NCI-H345 treated with DMSO at 0.1 percent for 48 hours (cell line): ENCODE measurements around the gene HMGB2.
A peak's percentile ranks its signal among the peaks of the same experiment; 100 is the strongest.

Source experiments
- DNase-seq: peaks from one replicate; lab custom pipeline; 2025; ENCODE audit not compliant: unreplicated experiment; lab: John Stamatoyannopoulos, UW

Gene HMGB2

DNA sequence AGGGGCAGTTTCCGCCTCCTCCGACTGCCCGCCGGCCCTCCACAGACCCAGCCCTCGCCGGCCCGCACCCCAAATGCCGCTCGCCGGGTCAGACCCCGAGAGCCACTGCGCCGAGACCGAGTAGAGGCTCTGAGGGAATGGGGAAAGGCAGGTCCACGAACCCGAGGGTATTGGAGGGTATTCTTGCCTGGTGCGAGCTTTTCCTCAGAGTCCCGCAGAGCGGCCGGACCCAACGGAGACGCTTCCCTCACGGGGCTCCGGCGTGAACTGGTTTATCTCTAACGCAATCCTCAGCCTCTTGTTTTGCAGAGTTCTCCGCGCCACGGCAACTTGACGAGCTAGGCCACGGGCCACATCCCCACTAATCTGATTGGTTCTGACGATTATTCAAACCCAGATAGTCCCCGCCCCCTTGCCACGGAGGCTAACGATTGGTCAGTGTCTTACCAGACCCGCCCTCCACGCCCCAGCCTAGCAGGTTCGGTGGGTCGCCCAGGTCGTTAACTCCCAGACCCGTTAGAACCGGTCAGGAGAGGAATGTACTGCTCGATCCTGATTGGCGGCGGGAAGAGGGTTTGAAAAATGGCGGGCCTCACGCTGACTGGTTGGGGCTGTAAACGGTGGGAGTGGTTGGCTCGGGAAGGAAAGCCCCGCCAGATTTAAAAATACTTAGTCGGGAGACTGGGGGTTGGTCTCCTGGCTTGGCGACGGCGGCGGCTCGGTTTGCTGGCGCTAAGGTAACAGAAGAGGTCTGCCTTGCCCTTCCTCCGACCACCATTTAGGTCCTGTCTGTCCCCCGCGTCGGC lies at the start of gene HMGB2:
Gene HMGB2, minus strand, starts transcription at position 274 of the 806 bp plus-strand sequence. CDS start 709 bp downstream, outside the sequence.
- peak; percentile 90 for DNase-seq

DNA sequence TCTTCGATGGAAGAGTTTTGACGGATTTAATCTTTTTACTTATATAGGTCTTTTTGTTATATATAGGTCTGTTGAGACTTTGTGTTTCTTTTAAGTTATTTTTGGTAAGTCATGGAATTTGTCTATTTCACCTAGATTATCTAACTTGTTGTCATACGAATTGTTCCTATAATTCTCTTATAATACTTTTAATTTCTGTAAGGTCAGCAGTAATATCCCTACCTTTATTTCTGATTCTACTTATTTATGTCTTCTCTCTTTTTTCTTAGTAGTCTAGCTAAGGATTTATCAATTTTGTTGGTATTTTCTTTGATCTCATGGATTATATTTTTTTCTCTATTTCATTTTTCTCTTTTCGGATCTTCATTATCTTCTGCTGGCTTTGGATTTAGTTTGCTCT lies 48.2 kb upstream of the HMGB2 start:
- DNase-seq = no peak

GRCh38 chr4:173381610-173382009 lies 47.5 kb upstream of the HMGB2 start:
- DNase-seq = no peak

DNA sequence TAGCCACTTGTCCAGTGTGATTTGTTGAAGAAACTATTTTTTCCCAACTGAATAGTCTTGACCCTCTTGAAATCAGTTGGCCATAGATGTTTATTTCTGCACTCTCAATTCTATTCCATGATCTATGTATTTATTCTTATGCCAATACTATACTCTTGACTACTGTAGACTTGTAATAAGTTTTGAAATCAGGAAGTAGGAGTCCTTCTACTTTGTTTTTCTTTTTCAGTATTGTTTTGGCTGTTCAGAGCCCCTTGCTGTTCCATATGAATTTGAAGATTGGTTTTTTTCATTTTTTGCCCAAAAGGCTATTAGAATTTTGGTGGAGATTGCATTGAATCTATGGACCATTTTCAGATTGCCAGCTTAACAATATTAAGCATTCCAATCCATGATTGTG lies 46.8 kb upstream of the HMGB2 start:
- no peak for DNase-seq

- no peak for DNase-seq
These were observed 45.8 kb upstream of the HMGB2 start for GRCh38 chr4:173379929-173380328.

DNA sequence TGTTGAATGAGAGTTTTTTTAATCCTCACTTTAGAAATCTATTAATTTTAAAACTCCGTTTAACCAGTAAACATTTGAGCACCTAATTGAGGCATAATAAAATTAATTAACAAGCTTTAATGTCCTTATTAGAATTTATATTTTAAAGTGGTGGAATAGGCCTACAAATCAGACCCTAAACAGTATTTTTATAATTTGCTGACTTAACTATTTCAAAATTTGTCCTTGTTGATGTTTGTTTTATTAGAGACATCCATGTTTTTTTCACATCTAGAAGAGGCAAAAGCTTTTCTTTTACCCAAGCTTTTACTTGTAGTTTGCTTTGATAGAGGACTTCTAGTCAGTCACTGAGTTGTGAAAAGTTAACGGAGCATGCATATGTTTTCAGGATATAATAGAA lies 40.4 kb upstream of the HMGB2 start:
- no peak for DNase-seq

DNA sequence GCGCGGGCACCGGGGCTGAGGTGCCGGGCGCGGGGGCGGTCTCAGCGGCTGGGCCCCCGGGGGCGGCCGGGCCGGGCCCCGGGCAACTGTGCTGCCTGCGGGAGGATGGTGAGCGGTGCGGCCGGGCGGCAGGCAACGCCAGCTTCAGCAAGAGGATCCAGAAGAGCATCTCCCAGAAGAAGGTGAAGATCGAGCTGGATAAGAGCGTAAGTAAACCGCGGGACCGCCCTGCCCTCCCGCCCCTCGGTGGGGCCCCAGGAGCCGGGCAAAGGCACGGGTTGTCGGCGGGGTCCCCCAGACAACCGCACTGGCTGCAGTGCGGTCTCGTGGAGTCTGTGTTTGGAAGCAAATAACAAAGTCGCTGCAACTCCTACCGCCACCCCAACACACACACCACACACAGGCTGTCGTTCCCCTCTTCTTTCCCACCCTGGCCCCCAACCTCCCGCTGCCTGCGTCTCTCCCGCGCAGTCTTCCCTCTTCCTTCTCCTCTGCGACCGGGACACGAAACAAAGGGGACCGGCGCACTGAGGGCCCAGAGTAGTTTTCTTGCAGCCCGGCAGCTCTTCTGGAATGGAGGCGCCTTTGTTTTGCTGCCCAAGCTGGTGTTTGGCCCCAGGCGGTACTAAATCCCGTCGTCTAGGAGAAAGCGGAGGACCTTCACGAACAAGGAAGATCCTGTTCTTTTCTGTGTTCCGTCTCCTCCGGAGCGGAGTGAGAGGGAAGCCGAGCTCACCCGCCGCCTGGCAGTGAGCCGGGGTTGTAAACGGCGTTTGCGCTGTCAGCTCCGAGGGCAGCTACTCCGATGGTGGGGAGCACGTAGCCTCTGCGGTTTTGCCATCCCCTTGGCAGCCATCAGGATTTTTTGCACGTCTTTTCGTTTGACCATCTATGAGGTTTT lies 37.4 kb upstream of the HMGB2 start:
- DNase-seq = peak; percentile 28

DNA sequence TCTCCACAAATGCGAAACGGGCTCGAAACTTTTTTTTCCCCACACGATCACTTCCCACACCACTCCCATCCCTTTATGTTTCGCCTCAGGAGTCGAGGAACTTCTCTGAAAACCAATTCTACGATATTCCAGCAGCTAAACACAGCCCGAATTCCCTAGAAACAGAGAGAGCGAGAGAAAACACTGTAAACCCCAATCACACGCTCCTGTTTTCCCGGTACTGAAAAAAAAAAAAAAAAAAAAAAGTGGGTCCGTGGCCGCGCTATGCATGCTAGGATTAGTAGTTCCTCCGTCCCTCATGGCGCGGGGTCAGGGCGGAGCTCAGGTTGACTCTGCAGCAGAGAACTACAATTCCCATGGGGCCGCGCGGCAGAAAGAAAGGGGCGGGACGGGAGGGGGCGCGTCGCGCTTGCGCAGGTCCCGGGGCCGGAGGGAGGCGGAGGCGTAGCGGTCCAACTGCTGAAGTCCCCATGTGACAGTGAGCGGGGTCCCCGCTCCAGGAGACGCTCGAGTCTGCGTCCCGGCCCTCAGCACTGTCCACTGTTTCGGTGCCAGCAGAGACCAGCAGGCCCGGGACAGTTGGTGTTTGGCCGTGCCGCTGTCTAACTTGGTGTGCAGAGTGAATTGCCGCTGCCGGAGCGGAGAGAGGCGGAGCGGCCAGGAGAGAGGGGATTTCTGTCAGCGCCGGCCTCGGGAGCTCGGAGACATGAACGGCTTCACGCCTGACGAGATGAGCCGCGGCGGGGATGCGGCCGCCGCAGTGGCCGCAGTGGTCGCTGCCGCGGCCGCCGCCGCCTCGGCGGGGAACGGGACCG lies 36.5 kb upstream of the HMGB2 start, which contains the start of gene SAP30:
Gene SAP30, plus strand, starts transcription at position 478 of the 815 bp plus-strand sequence. Its CDS starts 229 bp downstream, at position 707.
- peak; percentile 85 for DNase-seq

- DNase-seq = no peak
These were observed 35.9 kb upstream of the HMGB2 start for GRCh38 chr4:173370130-173370476.

GRCh38 chr4:173367946-173368345 lies 33.8 kb upstream of the HMGB2 start:
- no peak for DNase-seq

- no peak for DNase-seq
These were observed 33.1 kb upstream of the HMGB2 start for GRCh38 chr4:173367285-173367684.

DNA sequence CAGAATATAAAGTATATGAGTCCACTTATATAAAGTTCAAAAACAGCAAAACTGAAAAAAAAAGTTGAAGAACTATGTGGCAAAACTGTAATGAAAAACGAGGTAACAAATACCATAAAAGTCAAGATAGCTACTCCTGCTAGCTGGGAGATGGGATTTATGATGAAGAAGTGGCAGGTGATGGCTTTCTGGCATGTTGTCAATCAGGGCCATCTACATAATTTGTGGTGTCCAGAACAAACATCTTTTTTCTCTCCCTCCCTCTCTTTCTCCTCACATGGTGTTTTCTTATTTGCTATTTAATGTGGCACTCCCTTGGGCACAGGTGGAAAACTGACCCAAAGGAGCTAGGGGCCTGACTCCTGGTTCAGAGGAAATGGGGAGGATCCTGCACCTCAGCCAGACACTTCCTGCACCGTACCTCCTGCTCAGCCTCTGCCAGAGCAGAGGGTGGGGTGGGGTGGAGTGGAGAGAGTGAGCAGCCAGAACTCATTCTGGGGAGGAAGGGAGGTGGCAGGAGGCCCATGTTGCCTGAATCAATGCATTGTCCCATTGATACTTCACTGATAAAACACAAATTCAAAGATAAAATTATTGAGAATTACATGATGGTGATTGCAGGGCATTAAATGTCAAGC lies 31.3 kb upstream of the HMGB2 start:
- no peak for DNase-seq

GRCh38 chr4:173362666-173363065 lies 28.5 kb upstream of the HMGB2 start:
- DNase-seq = no peak

GRCh38 chr4:173360587-173361221 lies 26.5 kb upstream of the HMGB2 start:
- DNase-seq = no peak

DNA sequence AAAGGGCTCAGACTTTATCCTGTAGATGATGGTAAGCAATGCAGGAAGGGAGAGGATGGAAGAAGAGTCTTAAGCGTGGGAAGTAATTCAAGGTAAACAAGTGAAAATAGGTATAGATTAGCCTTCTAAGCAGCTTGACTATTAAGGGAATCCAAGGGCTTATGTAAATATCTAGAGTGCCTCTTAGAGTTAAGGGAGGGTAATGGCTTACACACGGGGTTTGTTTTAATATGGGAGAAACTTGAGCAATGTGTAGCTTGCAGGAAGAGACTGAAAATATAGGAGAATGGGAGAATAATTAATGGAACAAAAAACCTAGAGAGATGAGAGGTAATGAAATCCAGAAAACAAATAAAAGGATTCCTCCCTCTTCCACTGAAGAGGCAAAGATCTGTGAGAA lies 23.8 kb upstream of the HMGB2 start:
- DNase-seq = no peak

- no peak for DNase-seq
These were observed 13.3 kb upstream of the HMGB2 start for GRCh38 chr4:173347467-173347866.

DNA sequence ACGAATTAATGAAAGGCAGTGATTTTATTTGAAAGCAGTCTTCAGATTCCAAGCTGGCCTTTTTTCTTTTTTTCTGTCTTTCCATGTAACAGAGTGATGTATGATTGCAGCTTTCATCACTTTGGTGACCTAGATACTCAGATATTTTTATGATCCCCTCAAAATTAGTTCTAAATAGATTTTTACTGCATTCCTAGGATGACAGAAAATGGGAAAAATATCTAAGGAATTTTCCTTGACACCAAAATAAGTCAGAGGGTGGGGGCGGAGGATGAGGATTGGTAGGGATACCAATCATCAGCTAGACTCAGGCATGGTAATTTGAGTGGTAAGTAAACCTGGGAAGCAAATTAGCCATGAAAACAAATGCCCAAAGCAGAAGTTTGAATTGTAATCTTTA lies 11.9 kb upstream of the HMGB2 start:
- DNase-seq = no peak

DNA sequence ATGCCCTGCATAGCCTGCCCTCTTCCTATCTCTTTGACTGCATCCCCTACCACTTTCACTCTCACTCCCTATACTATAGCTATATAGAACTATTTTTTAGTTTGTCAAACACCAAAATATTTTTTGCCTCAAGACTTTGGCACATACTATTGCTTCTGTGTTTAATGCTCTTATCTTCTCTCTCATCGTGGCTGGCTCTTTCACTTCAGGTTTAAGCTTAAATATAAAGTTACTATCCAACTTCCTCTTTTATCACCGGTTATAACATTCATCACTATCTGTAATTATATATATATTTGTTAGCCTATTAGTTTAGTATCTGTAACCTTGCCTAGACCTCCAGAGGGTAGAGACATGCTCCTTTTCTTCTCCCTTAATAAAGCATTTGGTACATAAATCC lies 11.5 kb upstream of the HMGB2 start:
- DNase-seq = no peak

DNA sequence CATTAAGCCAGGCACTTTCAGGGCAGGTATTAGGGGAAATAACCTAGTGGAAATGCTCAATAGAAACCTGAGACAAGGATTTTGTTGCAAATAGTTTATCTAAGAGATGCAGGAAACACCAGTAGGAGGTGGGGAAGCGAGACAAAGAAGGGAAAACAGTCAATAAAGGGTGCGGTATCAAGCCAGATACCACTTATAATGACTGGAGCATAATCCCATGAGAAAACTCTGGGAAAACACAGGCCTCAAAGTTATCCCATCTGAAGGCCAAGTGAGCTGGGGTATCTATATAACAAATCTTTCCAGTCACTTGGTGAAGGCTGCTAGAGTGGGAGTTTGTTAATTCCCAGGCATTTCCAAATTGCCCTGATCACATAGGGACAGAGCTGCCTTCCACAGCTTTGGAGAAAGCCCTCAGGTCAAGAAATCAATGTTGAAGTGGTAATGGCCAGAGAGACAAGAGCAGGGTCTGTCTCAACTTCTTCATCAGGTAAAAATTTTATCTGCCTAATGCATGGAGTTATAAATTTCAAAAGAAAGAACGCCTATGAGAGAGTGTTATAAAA lies 9.8 kb upstream of the HMGB2 start:
- no peak for DNase-seq

DNA sequence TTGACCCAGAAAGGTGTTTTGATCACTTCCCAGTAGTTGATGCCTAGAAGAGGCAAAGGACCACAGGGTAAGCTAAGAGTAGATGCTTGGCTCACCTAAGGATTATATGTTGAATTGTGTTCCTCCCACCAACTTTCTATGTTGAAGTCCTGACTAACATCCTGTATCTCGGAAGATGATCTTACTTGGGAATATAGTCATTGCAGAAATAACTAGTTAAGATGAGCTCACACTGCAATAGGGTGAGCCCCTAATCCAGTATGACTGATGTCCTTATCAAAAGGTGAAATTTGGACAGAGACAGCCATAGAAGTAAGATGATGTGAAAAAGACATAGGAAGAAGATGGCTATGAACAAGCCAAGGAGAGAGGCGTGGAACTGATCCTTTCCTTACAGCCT lies 3.3 kb upstream of the HMGB2 start:
- DNase-seq = no peak
